IMR-90 (cell line): ENCODE measurements around the gene NTMT1.

Experiments used
- CTCF ChIP-seq: conservative IDR thresholded peaks from 2 replicates; pipeline ENCODE4 v1.5.1; 2012; ENCODE audit warnings: mild to moderate bottlenecking, low read depth, low read length, improper control_type of control experiment
- USF2 ChIP-seq: fragments of 150-350 bp; IDR thresholded peaks from 2 replicates; pipeline ENCODE4 v1.6.1; 2017; ENCODE audit warnings: mild to moderate bottlenecking, antibody characterized with exemption, low read length, low read depth

- TF ChIP-seq CTCF (no peak), USF2 (no peak)
These were observed 21.7 kb downstream of the NTMT1 start for GRCh38 chr9:129647635-129648034.
